Femur (tissue), 1 donor: ENCODE data around the gene GRK5.

Source experiments
- DNase-seq: peaks from one replicate; pipeline ENCODE4 v3.0.0-alpha.2; 2017

Gene GRK5

GRCh38 chr10:119367841-119368549 lies 160.6 kb downstream of the GRK5 start:
- DNase-seq: no peak

GRCh38 chr10:119368581-119368980 lies 161.2 kb downstream of the GRK5 start:
- no peak for DNase-seq

GRCh38 chr10:119368991-119369869 lies 161.9 kb downstream of the GRK5 start:
- DNase-seq: peak; percentile 82

GRCh38 chr10:119370111-119370741 lies 162.9 kb downstream of the GRK5 start:
- peak; percentile 80 for DNase-seq

GRCh38 chr10:119370972-119371703 lies 163.8 kb downstream of the GRK5 start:
- peak; percentile 69 for DNase-seq

GRCh38 chr10:119371704-119372663 lies 164.6 kb downstream of the GRK5 start:
- no peak for DNase-seq

- DNase-seq: no peak
Measured at GRCh38 chr10:119373294-119374102, 166.1 kb downstream of the GRK5 start.

- DNase-seq: no peak
Measured at GRCh38 chr10:119374236-119374635, 166.9 kb downstream of the GRK5 start.

GRCh38 chr10:119375574-119376272 lies 168.4 kb downstream of the GRK5 start:
- DNase-seq: no peak

GRCh38 chr10:119377451-119377957 lies 170.1 kb downstream of the GRK5 start:
- no peak for DNase-seq

- DNase-seq: peak; percentile 67
Measured at GRCh38 chr10:119377958-119378736, 170.8 kb downstream of the GRK5 start.

- no peak for DNase-seq
Measured at GRCh38 chr10:119378737-119379067, 171.3 kb downstream of the GRK5 start.

GRCh38 chr10:119379466-119380071 lies 172.2 kb downstream of the GRK5 start:
- DNase-seq: no peak

- DNase-seq: no peak
Measured at GRCh38 chr10:119383174-119383856, 175.9 kb downstream of the GRK5 start.

GRCh38 chr10:119384127-119384526 lies 176.8 kb downstream of the GRK5 start:
- no peak for DNase-seq

GRCh38 chr10:119386666-119387065 lies 179.3 kb downstream of the GRK5 start:
- DNase-seq: no peak

GRCh38 chr10:119388849-119389345 lies 181.5 kb downstream of the GRK5 start:
- DNase-seq: no peak
